Panc1 (cell line): ENCODE results near the gene PGGHG. TPM values are rescaled to one million over a fixed set of nuclear protein-coding genes. Genes with fewer than 3 reads are reported as not detected.
"Not testable (repeated sequence)": the region's sequence is repeated elsewhere in the genome, so short reads cannot be mapped to it uniquely, and the experiment has no call there.

Experiments used
- ATAC-seq: fragments of 200-7000 bp; cut with Tn5 transposase; 2 replicates; pipeline ENCODE4 v1.9.1; 2020; ENCODE audit warnings: mild to moderate bottlenecking, moderate library complexity
- BruUV-seq: library from RNA; stranded (reverse); fragments of 400-500 nt; replicated peaks from 2 replicates; lab custom pipeline; 2021; lab: Mats Ljungman, UMichigan
- CTCF ChIA-PET: fragments of 300-600 bp; sonication (Branson Sonifier 250); formaldehyde crosslinking; loops from one replicate; lab custom pipeline; 2022; ENCODE audit warnings: antibody characterized with exemption; lab: Charles Lee
- POLR2A ChIA-PET: fragments of 300-600 bp; sonication (Branson Sonifier 250); formaldehyde crosslinking; loops from one replicate; lab custom pipeline; 2022; ENCODE audit warnings: antibody characterized with exemption; lab: Charles Lee
- DNase-seq: peaks from one replicate; pipeline ENCODE4 v3.0.0-alpha.2; 2010; ENCODE audit warnings: low read depth, low spot score
- H3K27ac ChIP-seq: 2 replicates; pipeline ENCODE4 v1.5.1; 2011; ENCODE audit warnings: mild to moderate bottlenecking, low read length, inconsistent platforms
- H3K27me3 ChIP-seq: fragments of 200-500 bp; sonication (Bioruptor generic); 2 replicates; pipeline ENCODE4 v1.6.0; 2014; ENCODE audit warnings: low read length, inconsistent platforms; ENCODE audit not compliant: control insufficient read depth, insufficient read depth
- H3K36me3 ChIP-seq: fragments of 200-500 bp; sonication (Bioruptor generic); 2 replicates; pipeline ENCODE4 v1.5.1; 2014; ENCODE audit warnings: inconsistent platforms, mild to moderate bottlenecking, low read length, moderate library complexity; ENCODE audit not compliant: control insufficient read depth, insufficient read depth
- H3K4me1 ChIP-seq: 2 replicates; pipeline ENCODE4 v1.5.1; 2011; ENCODE audit warnings: inconsistent platforms, mild to moderate bottlenecking, low read length, moderate library complexity; ENCODE audit not compliant: control insufficient read depth, insufficient read depth
- H3K4me3 ChIP-seq, 2 experiments: 2 replicates each; pipeline ENCODE4 v1.5.1; 2011 to 2012; ENCODE audit warnings: low read depth in 2 of 2, low read length in 2 of 2, mild to moderate bottlenecking in 2 of 2, inconsistent platforms in 1 of 2, moderate library complexity in 1 of 2
- H3K9me3 ChIP-seq: fragments of 200-500 bp; sonication (Bioruptor generic); 2 replicates; pipeline ENCODE4 v1.5.1; 2014; ENCODE audit warnings: low read depth, mild to moderate bottlenecking, inconsistent platforms, low read length, moderate library complexity; ENCODE audit not compliant: control insufficient read depth, insufficient read depth
- CTCF ChIP-seq: fragments of 450-650 bp; IDR thresholded peaks from 2 replicates; pipeline ENCODE4 v1.5.1; 2017; ENCODE audit warnings: mild to moderate bottlenecking
- POLR2AphosphoS5 ChIP-seq: IDR thresholded peaks from 2 replicates; pipeline ENCODE4 v1.6.1; 2012; ENCODE audit warnings: mild to moderate bottlenecking, low read depth, low read length, moderate library complexity
- REST ChIP-seq, 2 experiments: IDR thresholded peaks; 2 replicates each; pipeline ENCODE4 v1.6.1; 2011 to 2012; ENCODE audit warnings: low read depth in 2 of 2, control low read depth in 1 of 2, low read length in 1 of 2, mild to moderate bottlenecking in 1 of 2, moderate library complexity in 1 of 2; ENCODE audit not compliant: insufficient read depth in 1 of 2
- SIN3A ChIP-seq: IDR thresholded peaks from 2 replicates; pipeline ENCODE4 v1.6.1; 2012; ENCODE audit warnings: low read depth, mild to moderate bottlenecking, low read length, moderate library complexity, borderline replicate concordance; ENCODE audit not compliant: insufficient read depth
- TCF7L2 ChIP-seq: IDR thresholded peaks from 2 replicates; pipeline ENCODE4 v1.6.1; 2011; ENCODE audit warnings: mild to moderate bottlenecking, low read depth, low read length, inconsistent platforms
- in situ Hi-C: cut with HindIII; loops from 2 replicates; pipeline ENCODE4 v1.10.0; 2016; ENCODE audit warnings: low sequenced_read_pairs, low pct_unique_long_range_greater_than_20kb
- intact Hi-C: fragments of 100-400 bp; cut with micrococcal nuclease; formaldehyde crosslinking; loops from one replicate; pipeline ENCODE4 v1.10.0; 2022; ENCODE audit not compliant: unreplicated experiment
- total RNA-seq: library from RNA; stranded (reverse); gene quantifications from one replicate; pipeline ENCODE4 v1.2.1, GENCODE V29; 2021; ENCODE audit not compliant: unreplicated experiment

Gene PGGHG
- total RNA-seq, 1 experiment from 2014 or later, result 115 TPM

DNA sequence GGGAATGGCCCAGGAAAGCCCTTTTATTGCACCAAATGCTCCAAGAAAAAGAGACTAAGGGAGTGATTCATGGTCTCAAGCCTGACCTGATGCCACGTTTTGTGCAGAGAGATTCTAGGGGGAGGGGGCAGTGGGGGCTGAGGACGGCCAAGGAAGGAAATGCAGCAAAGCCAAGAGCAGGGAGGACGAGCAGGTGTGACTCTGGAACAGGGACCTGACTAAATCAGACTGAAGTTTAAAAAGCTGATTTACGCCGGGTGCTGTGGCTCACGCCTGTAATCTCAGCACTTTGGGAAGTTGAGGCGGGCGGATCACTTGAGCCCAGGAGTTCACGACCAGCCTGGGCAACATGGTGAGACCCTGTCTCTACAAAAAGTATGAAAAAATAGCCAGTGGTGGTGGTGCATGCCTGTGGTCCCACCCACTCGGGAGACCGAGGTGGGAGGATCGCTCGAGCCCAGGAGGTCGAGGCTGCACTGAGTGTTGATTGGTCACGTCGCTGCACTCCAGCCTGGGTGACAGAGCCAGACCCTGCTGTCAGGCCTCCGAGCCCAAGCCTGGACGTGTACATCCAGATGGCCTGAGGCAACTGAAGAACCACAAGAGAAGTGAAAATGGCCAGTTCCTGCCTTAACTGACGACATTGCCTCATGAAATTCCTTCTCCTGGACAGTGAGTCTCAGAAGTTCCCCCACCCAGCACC lies 42.6 kb downstream of the PGGHG start:
- Histone ChIP-seq H3K9me3 (no peaks in the 10 kb centered on the region), H3K4me3 (no peak overlapping the region), H3K27me3 (no peaks in the 10 kb centered on the region), H3K4me1 (peaks cover 18% of the 10 kb centered on the region), H3K36me3 (no peaks in the 10 kb centered on the region), H3K27ac (no peak overlapping the region)
- ATAC-seq (no peak), DNase-seq (no peak)
- no TSS peak for BruUV-seq
- in situ Hi-C loops (no loop called here), intact Hi-C loops (no loop called here)
- no peak for TF ChIP-seq REST (IDR thresholded peaks at IDR 0.05; ENCODE audit: insufficient read depth in 1 of 2, low read depth in 2 of 2, low read length in 1 of 2)
- TF ChIP-seq TCF7L2, result no peak
- TF ChIP-seq CTCF, result no peak
- no peak for TF ChIP-seq SIN3A
- TF ChIP-seq POLR2AphosphoS5, result no peak
- ChIA-PET CTCF (no interaction called here), POLR2A (no interaction called here)

DNA sequence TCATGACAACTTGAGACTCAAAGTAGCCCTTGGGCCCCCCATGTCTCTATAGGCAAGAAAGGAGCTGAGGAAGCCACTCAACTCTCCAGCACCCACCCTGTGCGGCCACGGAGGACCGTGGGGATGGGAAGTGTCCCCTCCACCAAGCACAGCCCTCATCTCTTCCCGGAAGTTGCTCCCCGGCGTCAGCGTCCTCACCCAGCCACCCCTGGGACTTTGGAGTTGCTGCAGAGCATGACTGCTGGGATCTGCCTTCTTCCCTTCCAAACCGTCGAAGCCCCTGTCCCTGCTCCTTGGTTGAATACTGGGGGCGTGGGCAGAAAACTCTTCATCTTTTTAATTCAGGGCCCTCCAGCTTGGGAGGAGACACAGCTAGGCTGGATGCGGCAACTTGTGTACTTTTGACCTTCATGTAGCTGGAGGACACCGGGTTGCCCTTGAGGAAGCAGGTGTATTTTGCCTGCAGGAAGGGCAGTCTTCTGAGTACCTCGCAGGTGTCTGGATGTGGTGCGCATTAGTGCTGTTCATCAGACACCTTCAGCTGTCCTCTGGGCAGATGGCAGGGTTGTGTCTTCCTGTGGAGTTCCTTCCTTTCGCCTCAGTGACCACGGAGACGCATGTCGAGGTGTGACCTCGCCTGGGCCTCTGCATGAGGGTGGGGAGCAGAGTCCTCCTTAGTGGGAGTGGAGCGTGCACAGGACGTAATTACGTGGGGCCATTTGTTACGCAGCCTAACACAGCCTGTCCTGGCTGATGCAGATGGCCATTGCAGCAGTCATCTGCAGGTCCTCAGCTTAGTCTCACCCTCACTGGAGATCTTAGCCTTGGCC lies 43.9 kb downstream of the PGGHG start:
- H3K27me3 ChIP-seq, result no peaks in the 10 kb centered on the region
- no peaks in the 10 kb centered on the region for H3K9me3 ChIP-seq
- no peak overlapping the region for H3K27ac ChIP-seq
- in situ Hi-C loops, result no loop called here
- BruUV-seq, result no TSS peak
- ATAC-seq (no peak), DNase-seq (no peak)
- CTCF ChIA-PET, result no interaction called here
- H3K4me3 ChIP-seq, result no peak overlapping the region
- intact Hi-C loops, result no loop called here
- peaks cover 6% of the 10 kb centered on the region; the same call in 1 of the 2 replicates for H3K4me1 ChIP-seq
- H3K36me3 ChIP-seq, result no peaks in the 10 kb centered on the region
- POLR2A ChIA-PET, result no interaction called here
- TF ChIP-seq REST (IDR thresholded peaks at IDR 0.05; ENCODE audit: insufficient read depth in 1 of 2, low read depth in 2 of 2, low read length in 1 of 2), result no peak
- TF ChIP-seq SIN3A, result no peak
- no peak for TF ChIP-seq POLR2AphosphoS5
- no peak for TF ChIP-seq CTCF
- TF ChIP-seq TCF7L2, result no peak

DNA sequence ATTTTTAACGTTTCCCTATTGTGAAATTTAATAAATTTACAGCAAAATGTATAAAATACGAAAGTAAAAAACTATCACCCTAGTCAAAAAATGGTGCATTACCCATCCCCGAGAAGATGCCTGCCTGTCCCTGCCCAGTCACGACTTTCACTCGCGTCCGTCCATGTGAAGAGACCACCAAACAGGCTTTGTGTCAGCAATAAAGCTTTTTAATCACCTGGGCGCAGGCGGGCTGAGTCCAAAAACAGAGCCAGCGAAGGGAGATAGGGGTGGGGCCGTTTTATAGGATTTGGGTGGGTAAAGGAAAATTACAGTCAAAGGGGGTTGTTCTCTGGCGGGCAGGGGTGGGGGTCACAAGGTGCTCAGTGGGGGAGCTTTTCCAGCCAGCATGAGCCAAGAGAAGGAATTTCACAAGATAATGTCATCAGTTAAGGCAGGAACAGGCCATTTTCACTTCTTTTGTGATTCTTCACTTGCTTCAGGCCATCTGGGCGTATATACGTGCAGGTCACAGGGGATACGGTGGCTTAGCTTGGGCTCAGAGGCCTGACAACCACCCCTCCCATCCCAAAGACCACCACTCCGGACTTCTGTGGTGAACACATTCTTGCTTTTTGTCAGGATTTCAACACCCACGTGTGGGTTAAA lies 44.8 kb downstream of the PGGHG start:
- in situ Hi-C loops, intact Hi-C loops, H3K36me3 ChIP-seq, H3K27me3 ChIP-seq, DNase-seq, H3K4me3 ChIP-seq, ATAC-seq, CTCF ChIA-PET, H3K27ac ChIP-seq, H3K4me1 ChIP-seq, BruUV-seq, H3K9me3 ChIP-seq: not testable (repeated sequence)
- POLR2A ChIA-PET, result interaction anchor here (0.5 kb wide), 1 partner anchor 47 kb away, joined by 5 read pairs; no protein-coding TSS in a partner anchor
